GM18526 (cell line): Measurements from ENCODE around the gene SLC6A18.

Experiments used
- POLR2A ChIP-seq: IDR thresholded peaks from 3 replicates; pipeline ENCODE4 v1.6.1; 2011; ENCODE audit not compliant: insufficient read length; ENCODE audit errors: extremely low read depth

Gene SLC6A18

DNA sequence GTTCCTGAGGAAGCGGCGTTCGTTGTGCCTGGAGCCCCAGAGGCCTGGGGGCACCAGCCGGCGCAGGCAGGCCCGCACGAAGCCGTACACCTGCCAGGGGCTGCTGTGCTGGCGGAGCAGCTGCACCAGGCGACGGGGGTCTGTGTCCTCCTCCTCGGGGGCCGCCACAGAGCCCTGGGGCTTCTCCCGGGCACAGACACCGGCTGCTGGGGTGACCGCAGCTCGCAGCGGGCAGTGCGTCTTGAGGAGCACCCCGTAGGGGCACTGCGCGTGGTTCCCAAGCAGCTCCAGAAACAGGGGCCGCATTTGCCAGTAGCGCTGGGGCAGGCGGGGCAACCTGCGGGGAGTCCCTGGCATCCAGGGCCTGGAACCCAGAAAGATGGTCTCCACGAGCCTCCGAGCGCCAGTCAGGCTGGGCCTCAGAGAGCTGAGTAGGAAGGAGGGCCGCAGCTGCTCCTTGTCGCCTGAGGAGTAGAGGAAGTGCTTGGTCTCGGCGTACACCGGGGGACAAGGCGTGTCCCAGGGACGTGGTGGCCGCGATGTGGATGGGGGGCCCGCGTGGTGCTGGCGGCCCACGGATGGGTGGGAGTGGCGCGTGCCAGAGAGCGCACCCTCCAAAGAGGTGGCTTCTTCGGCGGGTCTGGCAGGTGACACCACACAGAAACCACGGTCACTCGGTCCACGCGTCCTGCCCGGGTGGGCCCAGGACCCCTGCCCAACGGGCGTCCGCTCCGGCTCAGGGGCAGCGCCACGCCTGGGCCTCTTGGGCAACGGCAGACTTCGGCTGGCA is 68.4 kb downstream of the SLC6A18 start:
- no peak for TF ChIP-seq POLR2A

- TF ChIP-seq POLR2A, result no peak
Observed at GRCh38 chr5:1294206-1294834, 69.1 kb downstream of the SLC6A18 start.

- no peak for TF ChIP-seq POLR2A
Observed at GRCh38 chr5:1294835-1295649, 69.9 kb downstream of the SLC6A18 start, which contains the start of gene TERT. Gene TERT (minus strand): TSS chr5:1295068. CDS start chr5:1294989, 79 bp downstream.

DNA sequence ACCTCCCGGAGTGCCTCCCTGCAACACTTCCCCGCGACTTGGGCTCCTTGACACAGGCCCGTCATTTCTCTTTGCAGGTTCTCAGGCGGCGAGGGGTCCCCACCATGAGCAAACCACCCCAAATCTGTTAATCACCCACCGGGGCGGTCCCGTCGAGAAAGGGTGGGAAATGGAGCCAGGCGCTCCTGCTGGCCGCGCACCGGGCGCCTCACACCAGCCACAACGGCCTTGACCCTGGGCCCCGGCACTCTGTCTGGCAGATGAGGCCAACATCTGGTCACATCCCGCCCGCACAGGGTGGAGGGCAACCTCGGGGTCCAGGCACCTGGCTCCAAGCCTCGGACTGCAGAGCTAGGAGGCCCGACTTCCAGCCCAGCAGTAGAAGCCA is 70.5 kb downstream of the SLC6A18 start:
- no peak for TF ChIP-seq POLR2A
